ENCODE results near the gene RIPOR1. TPM values are rescaled to one million over a fixed set of nuclear protein-coding genes. Genes with fewer than 3 reads are reported as not detected.
"Not testable (repeated sequence)": the region's sequence is repeated elsewhere in the genome, so short reads cannot be mapped to it uniquely, and the experiment has no call there.

The RIPOR1 gene
- total RNA-seq = 25.0 and 44.0 TPM in 2 replicates

- peak in 1 of 2 donors; percentile 39 for DNase-seq (ENCODE audit: low read depth in 2 of 2)
Observed at GRCh38 chr16:67528222-67528869, at the start of gene RIPOR1. RIPOR1 (plus strand) TSS chr16:67528829; CDS start chr16:67538447, 9,618 bp downstream.

GRCh38 chr16:67480833-67481560 lies 47.6 kb upstream of the RIPOR1 start, which contains the start of gene ATP6V0D1:
ATP6V0D1 (minus strand) TSS chr16:67481157; CDS start chr16:67481086, 71 bp downstream.
- peak; percentile 94 to 98 for DNase-seq (ENCODE audit: low read depth in 2 of 2)

- peak; percentile 25 to 72 for DNase-seq (ENCODE audit: low read depth in 2 of 2)
Observed at GRCh38 chr16:67481561-67482232, 46.9 kb upstream of the RIPOR1 start.

GRCh38 chr16:67482233-67482924 lies 46.2 kb upstream of the RIPOR1 start:
- no peak for DNase-seq (ENCODE audit: low read depth in 2 of 2)

- DNase-seq (ENCODE audit: low read depth in 2 of 2) = no peak
Observed at GRCh38 chr16:67483150-67483549, 45.5 kb upstream of the RIPOR1 start, which contains the start of gene AGRP. AGRP (minus strand) TSS chr16:67483547; CDS start chr16:67483398, 149 bp downstream.

- DNase-seq (ENCODE audit: low read depth in 2 of 2) = no peak
Observed at GRCh38 chr16:67483731-67484525, 44.7 kb upstream of the RIPOR1 start.

- peak; percentile 40 to 79 for DNase-seq (ENCODE audit: low read depth in 2 of 2)
Observed at GRCh38 chr16:67486805-67487204, 41.8 kb upstream of the RIPOR1 start.

GRCh38 chr16:67487561-67487960 lies 41.1 kb upstream of the RIPOR1 start:
- not testable (repeated sequence) for DNase-seq (ENCODE audit: low read depth in 2 of 2)

GRCh38 chr16:67489401-67490083 lies 39.1 kb upstream of the RIPOR1 start:
- no peak for DNase-seq (ENCODE audit: low read depth in 2 of 2)

GRCh38 chr16:67490335-67491096 lies 38.1 kb upstream of the RIPOR1 start:
- DNase-seq (ENCODE audit: low read depth in 2 of 2) = no peak

GRCh38 chr16:67499106-67499505 lies 29.5 kb upstream of the RIPOR1 start:
- no peak for DNase-seq (ENCODE audit: low read depth in 2 of 2)

- DNase-seq (ENCODE audit: low read depth in 2 of 2) = peak; percentile 29 to 40
Observed at GRCh38 chr16:67504031-67505021, 24.3 kb upstream of the RIPOR1 start.

- no peak for DNase-seq (ENCODE audit: low read depth in 2 of 2)
Observed at GRCh38 chr16:67506468-67506867, 22.2 kb upstream of the RIPOR1 start.

GRCh38 chr16:67509016-67509415 lies 19.6 kb upstream of the RIPOR1 start:
- no peak for DNase-seq (ENCODE audit: low read depth in 2 of 2)

- not testable (repeated sequence) for DNase-seq (ENCODE audit: low read depth in 2 of 2)
Observed at GRCh38 chr16:67513892-67514291, 14.7 kb upstream of the RIPOR1 start.

GRCh38 chr16:67514382-67514828 lies 14.2 kb upstream of the RIPOR1 start:
- peak; percentile 63 to 85 for DNase-seq (ENCODE audit: low read depth in 2 of 2)

- peak in 1 of 2 donors; percentile 62 for DNase-seq (ENCODE audit: low read depth in 2 of 2)
Observed at GRCh38 chr16:67516296-67517154, 12.1 kb upstream of the RIPOR1 start.

Measured in dermis microvascular lymphatic vessel endothelial cell (primary cell).